Natural killer cell (primary cell): ENCODE data around the gene PLEKHF1. TPM values are rescaled to one million over a fixed set of nuclear protein-coding genes. Genes with fewer than 3 reads are reported as not detected.

Experiments
- ATAC-seq, 3 donors: fragments of 150-1000 bp in 2 of 3; fragments of 200-7000 bp in 1 of 3; cut with Tn5 transposase; 1 replicate in 1 of 3; 2 replicates in 2 of 3; pipeline ENCODE4 v1.10.0; 2021; ENCODE audit warnings: mild to moderate bottlenecking in 2 of 3, moderate library complexity in 2 of 3
- DNase-seq, 2 donors: peaks; one replicate each; pipeline versions ENCODE4 v3.0.0 to v3.0.0-alpha.2; 2013 to 2021; ENCODE audit warnings: mixed read lengths in 1 of 2
- H3K27ac ChIP-seq: one replicate; pipeline ENCODE4 v1.5.1; 2013; ENCODE audit warnings: mild to moderate bottlenecking, low read length
- H3K27me3 ChIP-seq: one replicate; pipeline ENCODE4 v1.6.1; 2013; ENCODE audit warnings: low read length; ENCODE audit not compliant: control insufficient read depth, insufficient read depth
- H3K36me3 ChIP-seq: one replicate; pipeline ENCODE4 v1.6.1; 2013; ENCODE audit warnings: low read length; ENCODE audit not compliant: control insufficient read depth, insufficient read depth
- H3K4me1 ChIP-seq: one replicate; pipeline ENCODE4 v1.6.1; 2013; ENCODE audit warnings: low read length; ENCODE audit not compliant: control insufficient read depth, insufficient read depth
- H3K4me3 ChIP-seq: one replicate; pipeline ENCODE4 v1.5.1; 2013; ENCODE audit warnings: low read length
- H3K9me3 ChIP-seq: one replicate; pipeline ENCODE4 v1.6.1; 2013; ENCODE audit warnings: low read length; ENCODE audit not compliant: control insufficient read depth, insufficient read depth
- H3K27ac Mint-ChIP-seq, 2 donors: one replicate each; pipeline ENCODE4 v1.8.0; 2022; ENCODE audit warnings: mild to moderate bottlenecking in 2 of 2, mixed read lengths in 2 of 2, moderate library complexity in 1 of 2
- H3K27me3 Mint-ChIP-seq, 2 donors: one replicate each; pipeline ENCODE4 v1.8.0; 2022; ENCODE audit warnings: low read depth in 2 of 2, mixed read lengths in 2 of 2
- H3K36me3 Mint-ChIP-seq: one replicate; pipeline ENCODE4 v1.8.0; 2022; ENCODE audit warnings: mixed read lengths
- H3K4me1 Mint-ChIP-seq, 2 donors: one replicate each; pipeline ENCODE4 v1.8.0; 2022; ENCODE audit warnings: mixed read lengths in 2 of 2
- H3K4me3 Mint-ChIP-seq: one replicate; pipeline ENCODE4 v1.8.0; 2022; ENCODE audit warnings: mild to moderate bottlenecking, moderate library complexity, mixed read lengths
- H3K9me3 Mint-ChIP-seq, 2 donors: one replicate each; pipeline ENCODE4 v1.8.0; 2022; ENCODE audit warnings: mixed read lengths in 2 of 2
- CTCF ChIP-seq: fragments of 200-600 bp; IDR thresholded peaks from one replicate; pipeline ENCODE4 v1.8.0; 2022; ENCODE audit warnings: antibody characterized with exemption
- WGBS: methylation state at CpG from one replicate; pipeline ENCODE4 v1.1.7; 2013; ENCODE audit warnings: missing lambda C conversion rate; ENCODE audit not compliant: insufficient coverage; 5-methylcytosine and 5-hydroxymethylcytosine counted together
- intact Hi-C: fragments of 100-400 bp; cut with micrococcal nuclease; formaldehyde crosslinking; loops from one replicate; pipeline ENCODE4 v1.14.2; 2022
- total RNA-seq, 4 donors: library from RNA; stranded (reverse); fragments of 120-200 nt in 1 of 4; gene quantifications; one replicate each; pipeline versions ENCODE4 v1.2.3 to v1.2.4, GENCODE V29; 2013 to 2022

The PLEKHF1 gene
- total RNA-seq: 10 to 100 TPM; 53.0 to 81.8 (median 53.8) TPM
- total RNA-seq (2013): 58.0 TPM

GRCh38 chr19:29665215-29665825 lies at the start of gene PLEKHF1:
TSS of gene PLEKHF1 (plus strand) at chr19:29665461. CDS start at chr19:29673840, 8,379 bp downstream.
- H3K36me3 Mint-ChIP-seq: no peaks in the 10 kb centered on the region
- under 1% methylated on average over 75 of the region's 75 CpGs for WGBS
- H3K4me3 Mint-ChIP-seq: peak within 1 kb of the TSS; percentile 91

GRCh38 chr19:29615891-29616425 lies 49.3 kb upstream of the PLEKHF1 start:
- 96% methylated on average over 10 of the region's 10 CpGs for WGBS
- Histone ChIP-seq H3K4me3 (no peak overlapping the region), H3K36me3 (peaks cover 52% of the 10 kb centered on the region), H3K27ac (no peak overlapping the region), H3K27me3 (no peaks in the 10 kb centered on the region), H3K9me3 (no peaks in the 10 kb centered on the region), H3K4me1 (peaks cover 15% of the 10 kb centered on the region)
- Mint-ChIP-seq H3K27ac (no peak overlapping the region), H3K4me1 (peaks cover 14 to 35% of the 10 kb centered on the region in 2 donors), H3K36me3 (peaks cover 18% of the 10 kb centered on the region), H3K27me3 (no peaks in the 10 kb centered on the region), H3K9me3 (no peaks in the 10 kb centered on the region), H3K4me3 (no peak overlapping the region)
- TF ChIP-seq CTCF: no peak
- ATAC-seq (no peak), DNase-seq (no peak)
- intact Hi-C loops: loop anchor here (10.0 kb wide), 1 partner anchor 259 kb away; no protein-coding TSS in a partner anchor

More at GRCh38 chr19:29665215-29665825, at the start of gene PLEKHF1:
- DNase-seq: peak; percentile 85 to 88
- intact Hi-C loops: loop anchor here (1.0 to 5.0 kb wide), 3 partner anchors 8 to 43 kb away; no protein-coding TSS in a partner anchor
- no peak for TF ChIP-seq CTCF
- Histone ChIP-seq H3K27ac (peak within 1 kb of the TSS; percentile 61), H3K4me3 (peak within 1 kb of the TSS; percentile 88), H3K4me1 (peaks cover 56% of the 10 kb centered on the region), H3K27me3 (no peaks in the 10 kb centered on the region), H3K36me3 (peaks cover 5% of the 10 kb centered on the region), H3K9me3 (no peaks in the 10 kb centered on the region)
- no peaks in the 10 kb centered on the region for H3K27me3 Mint-ChIP-seq
- H3K4me1 Mint-ChIP-seq: peaks cover 46 to 47% of the 10 kb centered on the region in 2 donors
- peak within 1 kb of the TSS; percentile 94 to 98 for H3K27ac Mint-ChIP-seq
- peak; percentile 80 to 93 (median 87) for ATAC-seq
- no peaks in the 10 kb centered on the region for H3K9me3 Mint-ChIP-seq

- H3K4me3 ChIP-seq: no peak overlapping the region
- no peak for TF ChIP-seq CTCF
- H3K4me1 Mint-ChIP-seq: peaks cover 19 to 35% of the 10 kb centered on the region in 2 donors
- H3K9me3 ChIP-seq: no peaks in the 10 kb centered on the region
- DNase-seq: no peak
- H3K4me1 ChIP-seq: peaks cover 15% of the 10 kb centered on the region
- H3K27ac ChIP-seq: no peak overlapping the region
- peaks cover 47% of the 10 kb centered on the region for H3K36me3 ChIP-seq
- H3K9me3 Mint-ChIP-seq: no peaks in the 10 kb centered on the region
- H3K4me3 Mint-ChIP-seq: no peak overlapping the region
- ATAC-seq: no peak
- intact Hi-C loops: loop anchor here (10.0 kb wide), 1 partner anchor 258 kb away; no protein-coding TSS in a partner anchor
- no peak overlapping the region for H3K27ac Mint-ChIP-seq
- peaks cover 18% of the 10 kb centered on the region for H3K36me3 Mint-ChIP-seq
- no peaks in the 10 kb centered on the region for H3K27me3 Mint-ChIP-seq
- 92% methylated on average over 14 of the region's 16 CpGs for WGBS
- no peaks in the 10 kb centered on the region for H3K27me3 ChIP-seq
Observed at GRCh38 chr19:29616541-29616940, 48.7 kb upstream of the PLEKHF1 start.
